ENCODE measurements around the gene EIF1B.

- no peak for TF ChIP-seq CTCF (IDR thresholded peaks at IDR 0.05; ENCODE audit: borderline replicate concordance, extremely low read depth, low read length, poor library complexity, severe bottlenecking)
- TF ChIP-seq EZH2 (IDR thresholded peaks at IDR 0.05; ENCODE audit: borderline replicate concordance, low read depth, low read length, severe bottlenecking), result no peak
Observed at GRCh38 chr3:40281995-40282394, 27.5 kb upstream of the EIF1B start.
